T-cell (primary cell): ENCODE results near the gene SERPINB10. TPM values are rescaled to one million over a fixed set of nuclear protein-coding genes. Genes with fewer than 3 reads are reported as not detected.

Experiments used
- total RNA-seq, 35 experiments: library from RNA in 6 of 35; stranded (reverse) in 6 of 35; fragments of 120-200 nt in 1 of 35; gene quantifications; one replicate each; pipeline versions ENCODE4 v1.2.1 to v1.2.4 and lab custom pipeline; 2013 to 2026

The SERPINB10 gene
- total RNA-seq, 5 donors from 2014 or later (not counting 1 experiment from before 2014, with no cell fraction given), result not detected

Other genes starting within 250 kb of the SERPINB10 start
- not detected for gene SERPINB3, start 246.1 kb upstream of the SERPINB10 start, total RNA-seq
- gene SERPINB11, start 205.0 kb upstream of the SERPINB10 start, total RNA-seq, result not detected
- gene SERPINB7, start 132.5 kb upstream of the SERPINB10 start, total RNA-seq, result not detected
- not detected for gene SERPINB2, start 20.3 kb upstream of the SERPINB10 start, total RNA-seq
- gene HMSD, start 41.3 kb downstream of the SERPINB10 start, total RNA-seq, result 1 to 10 TPM in 2 of 5 donors, under 1 TPM in 1, not detected in 2; 0.53 to 1.8 (median 1.6) TPM
- gene SERPINB8, start 62.1 kb downstream of the SERPINB10 start, total RNA-seq, result 10 to 100 TPM; 14.4 to 19.9 (median 14.7) TPM
- not detected for gene LINC00305, start 241.1 kb downstream of the SERPINB10 start, total RNA-seq